Stimulated activated CD4-positive, alpha-beta T cell treated with anti-CD3 and anti-CD28 coated beads, Interleukin-15, amount 100 ng/mL, for 1 hour (primary cell): Measurements from ENCODE around the gene OR5AC2.

Source experiments
- DNase-seq, 2 donors: peaks; one replicate each; pipeline ENCODE4 v3.0.0-alpha.2; 2020; ENCODE audit warnings: low read depth in 1 of 2, low spot score in 1 of 2

OR5AC2 gene

GRCh38 chr3:98086873-98087272, at the start of gene OR5AC2:
Gene OR5AC2 (plus strand): TSS chr3:98087173. CDS start chr3:98087173, 0 bp downstream.
- no peak for DNase-seq

GRCh38 chr3:98038286-98038685, 48.7 kb upstream of the OR5AC2 start:
- DNase-seq, result no peak

GRCh38 chr3:98038876-98039275, 48.1 kb upstream of the OR5AC2 start:
- no peak for DNase-seq

GRCh38 chr3:98039322-98040024, 47.5 kb upstream of the OR5AC2 start:
- DNase-seq, result peak; percentile 26 to 37

DNA sequence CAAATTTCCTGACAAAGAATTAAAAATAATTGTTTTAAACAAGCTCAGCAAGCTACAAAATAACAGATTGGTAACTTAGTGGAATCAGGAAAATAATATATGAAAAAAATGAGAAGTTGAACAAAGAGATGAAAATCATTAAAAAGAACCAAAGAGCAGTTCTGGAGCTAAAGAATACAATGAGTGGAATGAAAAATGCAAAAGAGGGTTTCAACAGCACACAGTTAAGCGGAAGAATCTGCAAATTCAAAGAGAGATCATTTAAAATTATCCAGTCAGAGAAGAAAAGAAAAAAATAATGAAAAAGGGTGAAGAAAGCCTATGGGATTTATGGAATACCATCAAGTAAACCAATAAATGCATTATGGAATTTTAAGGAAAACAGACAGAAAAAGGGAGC, 45.6 kb upstream of the OR5AC2 start:
- DNase-seq, result no peak

DNA sequence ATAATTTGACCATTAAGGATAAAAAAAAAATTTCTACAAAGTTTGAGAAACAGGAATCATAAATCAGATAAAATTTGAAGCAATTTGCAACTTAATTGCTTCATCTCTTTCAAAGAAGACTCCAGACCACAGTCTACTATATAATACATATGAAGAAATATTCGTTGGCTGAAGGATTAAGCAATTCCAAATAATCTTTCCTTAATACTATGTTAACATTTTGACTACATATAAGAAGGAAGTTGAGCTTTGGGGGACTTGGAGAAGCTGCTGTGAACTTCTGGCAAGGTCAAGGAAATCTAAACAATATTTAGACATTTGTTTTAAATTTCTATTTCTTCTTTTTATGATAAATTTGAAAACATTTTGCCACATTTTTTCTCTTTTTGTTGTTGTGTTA, 38.4 kb upstream of the OR5AC2 start:
- no peak for DNase-seq

- no peak for DNase-seq
These were observed 37.7 kb upstream of the OR5AC2 start for GRCh38 chr3:98049271-98049670.

DNA sequence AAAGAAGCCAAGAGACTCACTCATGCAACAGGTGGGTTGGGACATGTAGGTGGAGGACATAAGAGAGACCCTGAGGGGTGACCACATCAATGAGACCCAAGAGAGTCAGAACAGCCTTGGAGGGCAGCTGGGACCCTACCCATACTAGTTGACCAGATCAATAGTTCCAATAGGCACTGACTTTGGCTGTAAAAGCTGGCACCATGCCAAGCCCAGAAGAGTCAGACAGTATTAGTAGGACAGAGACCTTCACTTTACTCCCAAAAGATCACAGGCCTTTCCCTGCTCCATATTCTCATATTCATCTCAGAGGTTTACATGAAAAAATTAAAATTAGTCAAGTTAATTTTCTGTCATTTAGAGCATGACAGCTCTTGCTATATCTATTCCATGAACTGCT, 30.9 kb upstream of the OR5AC2 start:
- no peak for DNase-seq

GRCh38 chr3:98057631-98058030, 29.3 kb upstream of the OR5AC2 start:
- no peak for DNase-seq

DNA sequence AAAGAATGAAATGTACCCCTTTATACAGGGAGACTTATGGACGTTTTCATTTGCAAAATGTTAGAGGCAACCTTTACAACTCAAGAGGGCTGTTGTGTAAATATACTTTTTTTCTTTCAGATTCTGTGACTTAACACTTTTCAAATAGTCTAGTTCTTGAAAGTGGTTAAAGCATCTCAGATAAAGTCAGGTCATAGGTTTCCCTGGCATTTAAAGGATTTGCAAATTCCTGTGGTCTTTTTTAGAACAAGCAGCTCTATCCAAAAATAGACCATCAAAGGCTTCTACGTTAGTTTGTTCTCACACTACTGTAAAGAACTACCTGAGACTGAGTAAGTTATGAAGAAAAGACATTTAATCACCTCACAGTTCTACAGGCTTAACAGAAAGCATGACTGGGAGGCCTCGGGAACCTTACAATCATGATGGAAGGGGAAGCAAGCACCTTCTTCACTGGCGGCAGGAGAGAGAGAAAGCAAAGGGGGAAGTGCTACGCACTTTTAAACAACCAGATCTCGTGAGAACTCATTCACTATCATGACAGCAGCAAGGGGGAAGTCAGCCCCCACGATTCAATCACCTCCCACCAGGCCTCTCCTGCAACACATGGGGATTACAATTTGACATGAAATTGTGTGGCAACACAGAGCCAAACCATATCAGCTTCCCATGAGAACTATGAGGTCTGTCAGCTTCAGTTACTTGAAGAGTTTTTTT, 28.6 kb upstream of the OR5AC2 start:
- DNase-seq, result no peak

DNA sequence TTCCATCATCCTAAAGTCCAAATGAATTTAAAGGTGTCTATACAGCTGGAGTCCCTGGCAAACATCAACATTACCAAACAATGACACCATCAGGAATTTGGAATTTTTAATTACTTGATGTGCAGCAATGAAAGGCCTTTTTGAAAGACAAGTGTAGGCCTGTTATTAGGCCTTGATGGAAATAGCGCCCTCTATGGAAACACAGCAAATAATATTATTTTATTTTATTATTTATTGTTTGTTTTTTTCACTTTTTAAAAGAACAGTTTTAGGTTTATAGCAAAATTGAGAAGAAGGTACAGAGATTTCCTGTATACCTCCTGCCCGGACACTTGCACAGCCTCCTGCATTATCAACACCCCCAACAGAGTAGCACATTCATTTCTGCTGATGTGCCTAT, 18.1 kb upstream of the OR5AC2 start:
- no peak for DNase-seq

- DNase-seq, result no peak
These were observed 16.1 kb upstream of the OR5AC2 start for GRCh38 chr3:98070840-98071239.

- DNase-seq, result no peak
These were observed 13.5 kb upstream of the OR5AC2 start for GRCh38 chr3:98073486-98073885.

- no peak for DNase-seq
These were observed 8.9 kb downstream of the OR5AC2 start for GRCh38 chr3:98095882-98096281.

DNA sequence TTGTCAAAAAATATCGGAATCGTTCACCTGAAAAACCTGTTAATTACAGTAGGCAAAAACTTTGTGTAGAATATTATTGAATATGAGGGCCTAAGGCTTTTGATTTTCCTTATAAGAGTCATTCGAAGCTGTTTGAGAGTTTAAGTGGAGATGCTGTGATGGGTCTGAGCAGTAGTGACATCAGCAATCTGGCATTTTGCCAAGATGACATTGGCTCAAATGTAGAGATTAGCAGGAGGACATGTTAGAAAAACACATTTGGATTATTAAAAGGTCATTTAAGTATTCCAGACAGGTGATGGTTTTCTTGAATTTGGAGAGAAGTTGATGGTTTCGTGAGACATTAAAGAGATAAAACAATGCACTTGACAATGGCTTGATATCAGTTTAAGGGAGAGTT, 12.9 kb downstream of the OR5AC2 start:
- DNase-seq, result no peak

- no peak for DNase-seq
These were observed 21.2 kb downstream of the OR5AC2 start for GRCh38 chr3:98108162-98108561.

- no peak for DNase-seq
These were observed 23.0 kb downstream of the OR5AC2 start for GRCh38 chr3:98109807-98110549.

GRCh38 chr3:98110550-98110908, 23.6 kb downstream of the OR5AC2 start:
- no peak for DNase-seq

GRCh38 chr3:98114264-98114663, 27.3 kb downstream of the OR5AC2 start:
- DNase-seq, result no peak

DNA sequence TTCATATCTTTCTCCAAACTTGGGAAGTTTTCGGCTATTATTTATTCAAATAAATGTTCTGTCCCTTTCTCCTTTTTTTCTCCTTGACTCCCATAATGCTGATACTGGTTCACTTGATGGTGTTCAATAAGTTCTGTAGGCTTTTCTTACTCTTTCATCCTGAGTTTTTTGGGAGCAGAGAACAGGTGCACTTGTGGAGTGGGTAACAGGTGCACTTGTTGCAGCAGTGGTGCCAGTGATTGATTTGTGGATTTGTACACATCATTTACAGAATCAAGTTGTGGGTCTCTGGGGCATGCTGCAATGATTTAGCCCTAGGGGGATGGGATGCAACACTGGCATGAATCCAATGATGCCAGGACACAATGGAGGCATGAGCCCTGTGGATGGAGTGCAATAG, 28.7 kb downstream of the OR5AC2 start:
- no peak for DNase-seq

GRCh38 chr3:98130421-98130820, 43.4 kb downstream of the OR5AC2 start, which contains the start of gene OR5H1:
Gene OR5H1 (plus strand): TSS chr3:98130721. CDS start chr3:98132698, 1,977 bp downstream.
- no peak for DNase-seq

- no peak for DNase-seq
These were observed 49.7 kb downstream of the OR5AC2 start for GRCh38 chr3:98136631-98137030.
